MCF 10A (cell line): Measurements from ENCODE around the gene ASTL. TPM values are rescaled to one million over a fixed set of nuclear protein-coding genes. Genes with fewer than 3 reads are reported as not detected.

Experiments
- BruUV-seq: library from RNA; stranded (reverse); fragments of 400-500 nt; replicated peaks from 2 replicates; lab custom pipeline; 2021; lab: Mats Ljungman, UMichigan
- CTCF ChIA-PET: fragments of 300-600 bp; sonication (Branson Sonifier 250); formaldehyde crosslinking; extraction: SDS; loops from one replicate; lab custom pipeline; 2021; ENCODE audit warnings: antibody characterized with exemption, inconsistent platforms; lab: Yijun Ruan, JAX
- POLR2A ChIA-PET: fragments of 300-600, 350-650 bp; sonication (Branson Sonifier 250); formaldehyde crosslinking; extraction: SDS; loops from one replicate; lab custom pipeline; 2020; ENCODE audit warnings: antibody characterized with exemption, inconsistent platforms; lab: Yijun Ruan, JAX
- DNase-seq: peaks from one replicate; pipeline ENCODE4 v3.0.0-alpha.2; 2018; ENCODE audit not compliant: unreplicated experiment
- H3K27ac Mint-ChIP-seq: one replicate; pipeline ENCODE4 v1.8.0; 2022; ENCODE audit warnings: mild to moderate bottlenecking, low read depth, mixed read lengths; ENCODE audit not compliant: unreplicated experiment
- H3K27me3 Mint-ChIP-seq: one replicate; pipeline ENCODE4 v1.8.0; 2022; ENCODE audit warnings: mixed read lengths; ENCODE audit not compliant: insufficient read depth, unreplicated experiment
- H3K36me3 Mint-ChIP-seq: one replicate; pipeline ENCODE4 v1.8.0; 2022; ENCODE audit warnings: mild to moderate bottlenecking, moderate library complexity, mixed read lengths; ENCODE audit not compliant: insufficient read depth, unreplicated experiment
- H3K4me1 Mint-ChIP-seq: one replicate; pipeline ENCODE4 v1.8.0; 2022; ENCODE audit warnings: mixed read lengths; ENCODE audit not compliant: insufficient read depth, unreplicated experiment
- H3K4me3 Mint-ChIP-seq: one replicate; pipeline ENCODE4 v1.8.0; 2022; ENCODE audit warnings: mild to moderate bottlenecking, moderate library complexity, mixed read lengths; ENCODE audit not compliant: unreplicated experiment
- H3K9me3 Mint-ChIP-seq: one replicate; pipeline ENCODE4 v1.8.0; 2022; ENCODE audit warnings: mixed read lengths; ENCODE audit not compliant: unreplicated experiment
- CTCF ChIP-seq: fragments of 200-600 bp; IDR thresholded peaks from one replicate; pipeline ENCODE4 v1.8.0; 2022; ENCODE audit warnings: antibody characterized with exemption, mild to moderate bottlenecking; ENCODE audit not compliant: unreplicated experiment
- intact Hi-C: fragments of 100-400 bp; cut with micrococcal nuclease; formaldehyde crosslinking; loops from 2 replicates; pipeline ENCODE4 v1.14.1; 2022
- total RNA-seq: library from RNA; stranded (reverse); gene quantifications from 2 replicates; pipeline ENCODE4 v1.2.3, GENCODE V29; 2022

ASTL gene
- total RNA-seq, 1 experiment from 2014 or later: not detected

DNA sequence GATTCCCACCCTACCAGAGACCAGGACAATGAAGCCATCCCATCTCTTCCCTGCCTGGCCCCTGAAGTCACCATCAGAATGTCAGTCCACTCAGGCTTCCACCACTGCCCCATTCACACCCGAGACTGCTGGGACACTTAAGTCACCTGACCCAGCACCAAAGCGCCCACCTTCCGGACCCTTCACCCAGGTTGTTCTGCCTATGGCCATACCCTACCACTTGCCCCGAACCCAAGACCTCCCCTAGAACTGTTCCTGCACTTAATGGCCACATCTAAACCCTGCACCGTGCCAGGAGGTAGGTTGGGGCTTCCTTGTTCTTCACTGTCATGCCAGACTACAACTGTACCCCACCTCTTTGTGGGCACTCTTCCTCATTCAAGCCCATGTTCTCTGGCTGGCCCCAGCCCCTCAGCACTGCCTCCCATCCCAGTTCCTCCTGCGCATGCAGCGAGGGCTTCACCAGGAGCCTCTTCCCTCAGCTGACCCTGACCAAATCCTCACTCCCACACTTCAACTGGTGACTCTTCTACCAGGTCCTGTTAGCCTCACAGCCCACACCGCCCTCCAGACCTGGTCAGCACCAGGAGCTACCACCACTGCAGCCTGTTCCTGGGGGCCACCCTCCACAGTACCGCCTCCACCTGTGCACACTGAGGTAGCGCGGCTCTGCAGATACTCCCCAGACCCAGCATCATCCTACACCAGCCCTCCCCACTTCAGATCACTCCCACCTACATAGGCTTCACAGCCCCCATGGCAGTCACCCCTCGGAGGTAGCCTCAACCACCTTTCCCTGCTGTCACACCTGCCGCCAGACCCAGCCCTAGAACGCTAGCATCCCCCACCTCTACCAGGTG lies 13.7 kb downstream of the ASTL start:
- H3K27ac Mint-ChIP-seq: no peak overlapping the region
- intact Hi-C loops: no loop called here
- H3K36me3 Mint-ChIP-seq: no peaks in the 10 kb centered on the region
- no peaks in the 10 kb centered on the region for H3K9me3 Mint-ChIP-seq
- no peak for TF ChIP-seq CTCF
- DNase-seq: no peak
- ChIA-PET POLR2A (no interaction called here), CTCF (interaction anchor here (0.6 to 0.8 kb wide), 3 partner anchors 13 to 248 kb away, joined by 3 to 5 read pairs (median 4); partner anchors contain the start of gene ASTL)
- peaks cover 67% of the 10 kb centered on the region for H3K27me3 Mint-ChIP-seq
- no peaks in the 10 kb centered on the region for H3K4me1 Mint-ChIP-seq
- no peak overlapping the region for H3K4me3 Mint-ChIP-seq
- BruUV-seq: no TSS peak

GRCh38 chr2:96123936-96124335 lies 14.4 kb downstream of the ASTL start:
- H3K27ac Mint-ChIP-seq: no peak overlapping the region
- no peak for DNase-seq
- no peak for TF ChIP-seq CTCF
- no peaks in the 10 kb centered on the region for H3K4me1 Mint-ChIP-seq
- H3K36me3 Mint-ChIP-seq: no peaks in the 10 kb centered on the region
- intact Hi-C loops: no loop called here
- H3K4me3 Mint-ChIP-seq: no peak overlapping the region
- no peaks in the 10 kb centered on the region for H3K9me3 Mint-ChIP-seq
- POLR2A ChIA-PET: no interaction called here
- peaks cover 67% of the 10 kb centered on the region for H3K27me3 Mint-ChIP-seq
- no TSS peak for BruUV-seq
- CTCF ChIA-PET: interaction anchor here (0.6 kb wide), 1 partner anchor 248 kb away, joined by 4 read pairs; no protein-coding TSS in a partner anchor

GRCh38 chr2:96123290-96123689 lies 15.0 kb downstream of the ASTL start:
- CTCF ChIA-PET: interaction anchor here (0.5 kb wide), 1 partner anchor 100 kb away, joined by 4 read pairs; no protein-coding TSS in a partner anchor
- TF ChIP-seq CTCF: no peak
- H3K4me3 Mint-ChIP-seq: no peak overlapping the region
- H3K9me3 Mint-ChIP-seq: no peaks in the 10 kb centered on the region
- intact Hi-C loops: no loop called here
- H3K36me3 Mint-ChIP-seq: no peaks in the 10 kb centered on the region
- H3K27ac Mint-ChIP-seq: no peak overlapping the region
- no TSS peak for BruUV-seq
- no peaks in the 10 kb centered on the region for H3K4me1 Mint-ChIP-seq
- H3K27me3 Mint-ChIP-seq: peaks cover 67% of the 10 kb centered on the region
- no peak for DNase-seq
- POLR2A ChIA-PET: no interaction called here

DNA sequence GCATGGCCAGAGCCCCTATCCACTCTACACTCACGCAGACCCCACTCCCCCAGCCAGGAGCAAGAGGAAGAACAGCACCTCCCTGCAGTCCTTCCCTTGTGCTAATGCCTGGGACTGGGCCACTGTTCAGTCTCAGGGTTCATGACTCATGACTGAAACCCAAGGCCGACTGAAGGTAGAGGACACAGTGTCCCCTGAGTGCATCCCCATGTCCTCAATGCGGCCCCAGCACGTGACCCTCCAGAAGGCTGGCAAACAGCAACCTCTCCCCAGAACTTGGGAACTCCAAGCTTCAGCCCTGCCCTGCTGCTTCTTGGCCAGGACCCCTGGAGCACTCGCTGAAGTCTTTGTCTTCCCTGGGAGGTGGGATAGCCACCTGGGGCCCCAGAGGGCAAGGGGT lies 15.9 kb downstream of the ASTL start:
- no peaks in the 10 kb centered on the region for H3K9me3 Mint-ChIP-seq
- ChIA-PET POLR2A (no interaction called here), CTCF (no interaction called here)
- BruUV-seq: no TSS peak
- no peak overlapping the region for H3K27ac Mint-ChIP-seq
- DNase-seq: no peak
- H3K4me1 Mint-ChIP-seq: no peaks in the 10 kb centered on the region
- no peak for TF ChIP-seq CTCF
- no peaks in the 10 kb centered on the region for H3K36me3 Mint-ChIP-seq
- no peak overlapping the region for H3K4me3 Mint-ChIP-seq
- H3K27me3 Mint-ChIP-seq: peaks cover 62% of the 10 kb centered on the region
- intact Hi-C loops: no loop called here
